GM19238 (cell line): ENCODE measurements around the gene TTF2.
"Not testable (repeated sequence)": the region's sequence is repeated elsewhere in the genome, so short reads cannot be mapped to it uniquely, and the experiment has no call there.

ENCODE experiments used
- DNase-seq: peaks from one replicate; pipeline ENCODE4 v3.0.0; 2011; ENCODE audit warnings: low spot score; ENCODE audit not compliant: insufficient read length

TTF2 gene

GRCh38 chr1:117147856-117148588 is 87.9 kb downstream of the TTF2 start:
- no peak for DNase-seq

GRCh38 chr1:117150316-117150715 is 90.2 kb downstream of the TTF2 start:
- DNase-seq, result no peak

- DNase-seq, result not testable (repeated sequence)
Measured at GRCh38 chr1:117151305-117151704, 91.2 kb downstream of the TTF2 start.
